ENCODE measurements around the gene MRGPRE. TPM values are rescaled to one million over a fixed set of nuclear protein-coding genes. Genes with fewer than 3 reads are reported as not detected.

The MRGPRE gene
- total RNA-seq, 1 experiment from 2014 or later, result not detected

DNA sequence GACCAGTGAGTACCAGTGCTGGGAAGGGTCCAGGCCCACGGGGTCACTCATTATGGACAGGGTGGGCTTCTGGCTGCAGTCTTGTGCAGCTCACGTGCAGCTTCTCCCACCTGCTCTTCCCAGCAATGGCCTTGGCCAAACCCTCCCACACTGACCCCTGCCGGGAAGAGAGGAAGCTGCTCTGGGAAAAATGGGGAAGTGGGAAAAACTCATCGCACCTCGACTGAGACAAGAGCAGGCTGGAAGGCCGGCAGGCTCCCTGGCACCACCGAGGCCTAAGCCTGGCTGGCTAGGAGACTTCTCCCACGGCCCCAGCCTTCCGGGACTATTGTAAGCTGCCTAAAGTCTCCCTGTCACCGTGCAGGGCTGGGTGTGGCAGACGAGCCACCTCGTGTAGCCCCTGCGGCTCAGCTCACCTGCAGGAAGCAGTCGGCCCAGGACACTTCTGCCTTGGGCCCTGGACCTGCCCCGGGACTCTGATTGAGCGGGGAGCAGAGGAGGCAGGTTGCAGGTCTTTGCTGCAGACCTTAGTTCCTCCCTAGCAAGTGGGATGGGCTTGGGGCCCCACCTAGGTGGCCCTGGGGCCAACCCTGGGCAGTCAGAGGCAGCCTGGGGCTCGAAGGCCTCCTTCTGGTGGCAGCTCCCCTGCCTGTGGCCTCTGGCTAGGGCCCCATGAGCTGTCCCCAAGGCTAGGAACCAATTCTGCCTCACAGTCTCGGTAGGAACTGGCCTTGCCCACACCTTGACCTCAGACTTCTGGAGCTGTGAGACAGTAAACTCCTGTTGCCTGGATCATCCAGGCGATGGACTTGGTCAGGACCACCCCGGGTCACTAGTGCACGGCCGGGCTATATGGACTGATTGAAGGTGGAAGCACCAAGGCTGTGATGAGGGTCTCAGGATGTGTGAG, 36.7 kb downstream of the MRGPRE start:
- no peak overlapping the region for H3K18ac ChIP-seq (ENCODE audit: insufficient read length, low read depth, low read length)
- no peak overlapping the region for H2BK12ac ChIP-seq (ENCODE audit: insufficient read length, low read depth, low read length)
- TF ChIP-seq, protein P1, sequence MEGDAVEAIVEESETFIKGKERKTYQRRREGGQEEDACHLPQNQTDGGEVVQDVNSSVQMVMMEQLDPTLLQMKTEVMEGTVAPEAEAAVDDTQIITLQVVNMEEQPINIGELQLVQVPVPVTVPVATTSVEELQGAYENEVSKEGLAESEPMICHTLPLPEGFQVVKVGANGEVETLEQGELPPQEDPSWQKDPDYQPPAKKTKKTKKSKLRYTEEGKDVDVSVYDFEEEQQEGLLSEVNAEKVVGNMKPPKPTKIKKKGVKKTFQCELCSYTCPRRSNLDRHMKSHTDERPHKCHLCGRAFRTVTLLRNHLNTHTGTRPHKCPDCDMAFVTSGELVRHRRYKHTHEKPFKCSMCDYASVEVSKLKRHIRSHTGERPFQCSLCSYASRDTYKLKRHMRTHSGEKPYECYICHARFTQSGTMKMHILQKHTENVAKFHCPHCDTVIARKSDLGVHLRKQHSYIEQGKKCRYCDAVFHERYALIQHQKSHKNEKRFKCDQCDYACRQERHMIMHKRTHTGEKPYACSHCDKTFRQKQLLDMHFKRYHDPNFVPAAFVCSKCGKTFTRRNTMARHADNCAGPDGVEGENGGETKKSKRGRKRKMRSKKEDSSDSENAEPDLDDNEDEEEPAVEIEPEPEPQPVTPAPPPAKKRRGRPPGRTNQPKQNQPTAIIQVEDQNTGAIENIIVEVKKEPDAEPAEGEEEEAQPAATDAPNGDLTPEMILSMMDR (conservative IDR thresholded peaks at IDR 0.05), result peak; percentile 44; the same call in 2 of the 3 replicates
- no peaks in the 10 kb centered on the region for H3K79me2 ChIP-seq (ENCODE audit: insufficient read depth, low read length)
- no peak overlapping the region for H3K27ac ChIP-seq (ENCODE audit: insufficient read length, low read depth, low read length)
- peaks cover 2% of the 10 kb centered on the region; the same call in 1 of the 2 replicates for H3K4me1 ChIP-seq (ENCODE audit: insufficient read depth, low read length)
- H3K27ac Mint-ChIP-seq, result peak overlapping the region in 2 of 3 experiments; percentile 6 to 41; a peak in 3 of 7 replicates
- H4K8ac ChIP-seq (replicated peaks; ENCODE audit: insufficient read length, low read depth, low read length), result no peak overlapping the region
- H4K91ac ChIP-seq (ENCODE audit: insufficient read length, low read depth, low read length), result no peak overlapping the region
- no CpG with 5 or more reads among the region's 22 CpGs for WGBS (ENCODE audit: extremely low coverage, insufficient read length, low lambda C conversion rate)
- H3K23me2 ChIP-seq (ENCODE audit: insufficient read length, low read depth, low read length, poor library complexity, severe bottlenecking), result no peaks in the 10 kb centered on the region
- H2BK20ac ChIP-seq (ENCODE audit: low read depth, low read length, poor library complexity, severe bottlenecking), result no peak overlapping the region
- H2AK5ac ChIP-seq (ENCODE audit: insufficient read length, low read length), result no peak overlapping the region
- peak; percentile 38 for DNase-seq
- no peaks in the 10 kb centered on the region for H3K9me3 Mint-ChIP-seq
- no peak overlapping the region for H3K9ac ChIP-seq (ENCODE audit: extremely low read depth, insufficient read length, low read length)
- no peak overlapping the region for H2AFZ ChIP-seq (ENCODE audit: low read length)
- no peak overlapping the region for H2BK15ac ChIP-seq (ENCODE audit: low read depth, low read length)
- H3K4me3 Mint-ChIP-seq, result no peak overlapping the region
- H3K9me3 ChIP-seq (ENCODE audit: control insufficient read depth, low read depth, low read length), result no peaks in the 10 kb centered on the region
- H3K4me2 ChIP-seq (ENCODE audit: insufficient read depth, insufficient read length, low read length), result no peak overlapping the region
- peaks cover 12 to 25% of the 10 kb centered on the region in 2 experiments for H3K4me1 Mint-ChIP-seq
- peaks cover 17% of the 10 kb centered on the region for H3K27me3 Mint-ChIP-seq (ENCODE audit: low read depth)
- H4K20me1 ChIP-seq (ENCODE audit: control insufficient read depth, insufficient read depth, insufficient read length), result no peaks in the 10 kb centered on the region
- H3T11ph ChIP-seq (ENCODE audit: low read length), result no peak overlapping the region
- no peak overlapping the region for H3K23ac ChIP-seq (ENCODE audit: insufficient read length, low read depth, low read length)
- no peaks in the 10 kb centered on the region; a peak in 1 of 7 replicates for H3K36me3 Mint-ChIP-seq (ENCODE audit: insufficient read depth in 1 of 3, low read depth in 3 of 3)
- H3K56ac ChIP-seq (ENCODE audit: insufficient read length, low read depth, low read length), result no peak overlapping the region
- no peak overlapping the region for H4K5ac ChIP-seq (ENCODE audit: insufficient read length, low read depth, low read length)
- no peaks in the 10 kb centered on the region for H3K79me1 ChIP-seq (ENCODE audit: insufficient read depth, low read depth, low read length, poor library complexity, severe bottlenecking)
- no peaks in the 10 kb centered on the region for H3K27me3 ChIP-seq (ENCODE audit: insufficient read depth, low read length)
- no peak overlapping the region for H2BK120ac ChIP-seq (ENCODE audit: low read depth, low read length, poor library complexity, severe bottlenecking)
- H3K4ac ChIP-seq (ENCODE audit: low read depth, low read length), result no peak overlapping the region
- H3K14ac ChIP-seq (ENCODE audit: insufficient read depth, low read length), result no peak overlapping the region
- no peak overlapping the region for H2BK5ac ChIP-seq (ENCODE audit: insufficient read length, low read length)
